ENCODE data around the gene TSPOAP1. TPM values are rescaled to one million over a fixed set of nuclear protein-coding genes. Genes with fewer than 3 reads are reported as not detected.
"Not testable (repeated sequence)": the region's sequence is repeated elsewhere in the genome, so short reads cannot be mapped to it uniquely, and the experiment has no call there.

The TSPOAP1 gene
- total and polyA plus RNA-seq, 8 donors, result 6.5 to 68.8 (median 11.6) TPM; not detected in 1

DNA sequence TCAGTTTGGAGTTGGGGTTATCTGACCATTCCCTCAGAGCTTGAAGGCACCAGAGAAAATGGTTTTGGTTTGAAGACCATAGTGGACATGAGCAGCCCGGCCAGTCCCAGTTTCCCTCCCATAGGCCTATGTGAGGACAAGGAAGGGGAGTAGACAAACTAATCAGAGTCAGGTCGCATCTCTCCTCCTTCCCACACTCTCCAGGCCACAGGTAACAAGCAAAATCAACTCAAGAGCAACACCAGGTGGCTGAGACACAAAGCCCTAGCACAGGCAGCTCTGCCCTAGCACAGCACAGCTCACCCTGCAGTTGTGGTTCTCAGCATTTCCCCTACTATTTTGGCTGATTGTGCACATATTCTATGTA lies 16.2 kb upstream of the TSPOAP1 start:
- no peak for TF ChIP-seq EP300 (IDR thresholded peaks at IDR 0.05)
- TF ChIP-seq, protein P1, sequence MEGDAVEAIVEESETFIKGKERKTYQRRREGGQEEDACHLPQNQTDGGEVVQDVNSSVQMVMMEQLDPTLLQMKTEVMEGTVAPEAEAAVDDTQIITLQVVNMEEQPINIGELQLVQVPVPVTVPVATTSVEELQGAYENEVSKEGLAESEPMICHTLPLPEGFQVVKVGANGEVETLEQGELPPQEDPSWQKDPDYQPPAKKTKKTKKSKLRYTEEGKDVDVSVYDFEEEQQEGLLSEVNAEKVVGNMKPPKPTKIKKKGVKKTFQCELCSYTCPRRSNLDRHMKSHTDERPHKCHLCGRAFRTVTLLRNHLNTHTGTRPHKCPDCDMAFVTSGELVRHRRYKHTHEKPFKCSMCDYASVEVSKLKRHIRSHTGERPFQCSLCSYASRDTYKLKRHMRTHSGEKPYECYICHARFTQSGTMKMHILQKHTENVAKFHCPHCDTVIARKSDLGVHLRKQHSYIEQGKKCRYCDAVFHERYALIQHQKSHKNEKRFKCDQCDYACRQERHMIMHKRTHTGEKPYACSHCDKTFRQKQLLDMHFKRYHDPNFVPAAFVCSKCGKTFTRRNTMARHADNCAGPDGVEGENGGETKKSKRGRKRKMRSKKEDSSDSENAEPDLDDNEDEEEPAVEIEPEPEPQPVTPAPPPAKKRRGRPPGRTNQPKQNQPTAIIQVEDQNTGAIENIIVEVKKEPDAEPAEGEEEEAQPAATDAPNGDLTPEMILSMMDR (IDR thresholded peaks at IDR 0.05), result no peak
- peak overlapping the region in 2 of 5 donors; percentile 67 to 70 for H3K27ac ChIP-seq
- peak in 1 of 2 donors; percentile 56 for DNase-seq

DNA sequence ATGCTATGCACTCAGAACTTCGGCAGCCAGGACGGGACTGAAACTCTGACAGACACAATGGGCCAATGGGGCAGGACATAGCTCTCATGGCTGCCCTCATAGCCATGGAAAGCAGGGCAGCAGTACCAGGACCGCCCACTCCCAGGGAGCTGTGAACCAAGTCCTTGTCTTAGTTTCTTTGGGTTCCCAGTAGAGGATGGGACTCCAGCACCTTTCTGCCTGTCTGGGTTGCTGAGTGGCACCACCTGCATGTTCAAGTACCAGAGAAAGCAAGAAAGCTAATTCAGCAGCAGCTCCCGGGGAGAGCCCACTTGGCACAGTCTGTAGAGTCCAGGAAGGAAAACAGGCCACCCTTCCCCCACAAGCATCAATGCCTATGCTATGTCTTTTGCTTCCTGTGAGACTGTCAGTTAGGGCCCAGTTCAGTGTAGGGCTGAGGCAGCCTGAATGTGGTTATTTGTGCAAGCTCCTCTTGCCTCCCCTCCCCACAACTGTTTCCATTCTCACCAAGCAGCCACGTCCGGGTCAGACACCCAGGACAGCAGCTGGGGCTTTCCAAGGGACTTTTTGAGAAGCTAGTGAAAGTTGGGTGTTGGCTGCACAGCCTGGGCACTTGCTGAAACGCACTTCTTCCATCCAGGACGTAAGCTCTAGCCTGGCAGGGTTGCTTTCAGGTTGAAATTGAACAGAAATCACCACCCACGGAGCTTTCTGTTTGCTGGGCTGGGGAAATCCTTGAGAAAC lies 15.6 kb upstream of the TSPOAP1 start:
- Histone ChIP-seq H3K9me3 (no peaks in the 10 kb centered on the region), H3K4me1 (peaks cover 0 to 40% (median 12%) of the 10 kb centered on the region in 4 donors), H3K4me3 (peak overlapping the region in 2 of 4 donors; percentile 7 to 22), H3K27me3 (no peaks in the 10 kb centered on the region), H3K27ac (peak overlapping the region in 4 of 5 donors; percentile 5 to 70 (median 56)), H3K36me3 (peaks cover 44 to 65% (median 59%) of the 10 kb centered on the region in 4 donors)
- peak in 1 of 3 donors; percentile 49 for TF ChIP-seq POLR2AphosphoS5 (IDR thresholded peaks at IDR 0.05)
- TF ChIP-seq POLR2A (IDR thresholded peaks at IDR 0.05), result no peak
- no peak for TF ChIP-seq EP300 (IDR thresholded peaks at IDR 0.05)
- WGBS, 5 donors, result 27 to 58% (median 47%) methylated on average over 8 to 9 of the region's 9 CpGs
- intact Hi-C loops (cut with DNase I; ENCODE audit: low total_unique reads), result no loop called here
- DNase-seq, result peak; percentile 53 to 84

More for the DNA sequence above, 16.2 kb upstream of the TSPOAP1 start:
- no peaks in the 10 kb centered on the region for H3K9me3 ChIP-seq
- intact Hi-C loops (cut with DNase I; ENCODE audit: low total_unique reads), result no loop called here
- H3K4me3 ChIP-seq, result peak overlapping the region in 2 of 4 donors; percentile 7 to 22
- H3K36me3 ChIP-seq, result peaks cover 50 to 70% (median 65%) of the 10 kb centered on the region in 4 donors
- no peaks in the 10 kb centered on the region for H3K27me3 ChIP-seq
- peaks cover 0 to 40% (median 10%) of the 10 kb centered on the region in 4 donors for H3K4me1 ChIP-seq
- 42 to 66% (median 52%) methylated on average over 2 of the region's 2 CpGs for WGBS, 5 donors

DNA sequence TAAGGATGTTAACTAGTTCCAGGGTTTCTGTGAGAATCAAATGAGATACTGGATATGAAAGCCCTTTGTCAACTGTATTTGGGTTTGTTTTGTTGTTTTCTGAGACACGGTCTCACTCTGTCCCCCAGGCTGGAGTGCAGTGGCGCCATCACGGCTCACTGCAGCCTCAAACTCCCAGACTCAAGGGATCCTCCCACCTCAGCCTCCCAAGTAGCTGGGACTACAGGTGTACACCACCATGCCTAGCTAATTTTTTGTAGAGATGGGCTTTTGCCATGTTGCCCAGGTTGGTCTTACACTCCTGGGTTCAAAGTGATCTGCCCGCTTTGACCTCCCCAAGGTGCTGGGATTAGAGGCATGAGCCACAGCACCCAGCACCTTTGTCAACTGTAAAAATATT lies 14.5 kb upstream of the TSPOAP1 start:
- DNase-seq, result no peak
- TF ChIP-seq EP300 (IDR thresholded peaks at IDR 0.05), result no peak
- TF ChIP-seq, protein P1 (IDR thresholded peaks at IDR 0.05), result no peak
- TF ChIP-seq POLR2AphosphoS5 (IDR thresholded peaks at IDR 0.05), result no peak
- TF ChIP-seq POLR2A (IDR thresholded peaks at IDR 0.05), result no peak
- Histone ChIP-seq H3K27ac (peak overlapping the region in 3 of 5 donors; percentile 5 to 70 (median 67)), H3K9me3 (no peaks in the 10 kb centered on the region), H3K27me3 (peaks cover 0 to 2% (median 0%) of the 10 kb centered on the region in 3 donors), H3K36me3 (peaks cover 35 to 54% (median 49%) of the 10 kb centered on the region in 4 donors), H3K4me3 (no peak overlapping the region), H3K4me1 (peaks cover 0 to 51% (median 22%) of the 10 kb centered on the region in 4 donors)
- intact Hi-C loops (cut with DNase I; ENCODE audit: low total_unique reads), result no loop called here
- WGBS, 5 donors, result 81 to 91% (median 88%) methylated on average over 4 of the region's 4 CpGs

DNA sequence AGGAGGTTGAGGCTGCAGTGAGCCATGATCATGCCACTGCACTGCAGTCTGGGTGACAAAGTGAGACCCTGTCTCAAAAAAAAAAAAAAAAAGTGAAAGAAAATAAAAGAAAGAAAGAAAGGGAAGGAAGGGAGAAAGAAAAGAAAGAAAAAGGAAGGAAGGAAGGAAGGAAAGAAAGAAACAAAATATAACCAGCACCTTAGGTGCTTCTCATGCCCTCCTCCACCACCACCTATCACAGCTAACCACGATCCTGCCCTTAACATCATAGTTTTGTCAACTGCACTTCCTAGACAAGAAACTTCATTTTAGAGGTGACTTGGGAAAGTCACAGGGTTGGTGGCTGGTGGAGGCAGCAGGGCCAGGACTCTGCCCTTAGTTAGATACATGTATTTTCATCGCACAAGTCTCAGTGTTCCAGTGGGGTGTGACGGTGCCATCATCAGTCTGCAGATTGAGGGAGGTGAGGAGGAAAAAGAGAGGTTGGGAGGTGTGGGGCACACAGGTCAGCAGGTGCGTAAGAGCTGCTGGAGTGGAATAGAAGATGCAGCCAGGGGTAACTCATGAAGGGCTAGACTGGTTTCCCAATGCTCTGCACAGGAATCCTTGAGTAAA lies 13.4 kb upstream of the TSPOAP1 start:
- H3K9me3 ChIP-seq, result no peaks in the 10 kb centered on the region
- peaks cover 0 to 62% (median 28%) of the 10 kb centered on the region in 4 donors for H3K4me1 ChIP-seq
- intact Hi-C loops (cut with DNase I; ENCODE audit: low total_unique reads), result no loop called here
- DNase-seq, result no peak
- TF ChIP-seq, protein P1 (IDR thresholded peaks at IDR 0.05), result no peak
- no peak for TF ChIP-seq EP300 (IDR thresholded peaks at IDR 0.05)
- no peak for TF ChIP-seq POLR2A (IDR thresholded peaks at IDR 0.05)
- TF ChIP-seq POLR2AphosphoS5 (IDR thresholded peaks at IDR 0.05), result no peak
- H3K27ac ChIP-seq, result peak overlapping the region in 2 of 5 donors; percentile 2 to 9
- H3K4me3 ChIP-seq, result no peak overlapping the region
- 61 to 73% (median 63%) methylated on average over 4 of the region's 4 CpGs for WGBS, 5 donors
- peaks cover 0 to 12% (median 0%) of the 10 kb centered on the region in 3 donors for H3K27me3 ChIP-seq
- H3K36me3 ChIP-seq, result peaks cover 23 to 42% (median 37%) of the 10 kb centered on the region in 4 donors

DNA sequence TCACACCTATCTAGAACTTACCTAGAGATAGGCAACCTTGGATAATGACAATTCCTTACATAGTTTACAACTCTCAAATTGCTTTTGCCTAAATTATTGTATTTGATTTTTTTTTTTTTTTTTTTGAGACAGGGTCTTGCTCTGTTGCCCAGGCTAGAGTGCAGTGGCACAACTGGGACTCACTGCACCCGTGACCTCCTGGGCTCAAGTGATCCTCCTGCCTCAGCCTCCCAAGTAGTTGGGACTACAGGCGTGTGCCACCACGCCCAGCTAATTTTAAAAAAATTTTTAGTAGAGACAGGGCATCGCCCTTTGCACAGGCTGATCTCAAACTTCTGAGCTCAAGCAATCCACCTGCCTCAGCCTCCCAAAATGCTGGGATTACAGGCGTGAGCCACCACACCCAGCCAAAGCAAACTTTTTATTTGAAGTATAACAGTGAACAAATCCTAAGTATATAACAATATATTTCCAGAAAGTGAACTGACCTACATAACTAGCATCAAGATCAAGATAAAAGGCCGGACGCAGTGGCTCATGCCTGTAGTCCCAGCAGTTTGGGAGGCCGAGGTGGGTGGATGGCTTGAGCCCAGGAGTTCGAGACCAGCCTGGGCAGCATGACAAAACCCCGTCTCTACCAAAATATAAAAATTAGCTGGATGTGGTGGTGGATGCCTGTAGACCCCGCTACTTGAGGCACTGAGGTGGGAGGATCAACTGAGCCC lies 12.7 kb upstream of the TSPOAP1 start:
- H3K9me3 ChIP-seq; DNase-seq; intact Hi-C loops (cut with DNase I; ENCODE audit: low total_unique reads); H3K4me3 ChIP-seq; H3K27ac ChIP-seq: not testable (repeated sequence)
- H3K4me1 ChIP-seq, result peaks cover 6 to 69% (median 34%) of the 10 kb centered on the region in 4 donors
- H3K27me3 ChIP-seq, result peaks cover 0 to 12% (median 0%) of the 10 kb centered on the region in 3 donors
- H3K36me3 ChIP-seq, result peaks cover 16 to 36% (median 30%) of the 10 kb centered on the region in 4 donors
- 71 to 83% (median 74%) methylated on average over 11 of the region's 11 CpGs for WGBS, 5 donors
